ENCODE results near the gene PRKAR2B. TPM values are rescaled to one million over a fixed set of nuclear protein-coding genes. Genes with fewer than 3 reads are reported as not detected.

PRKAR2B gene
- total RNA-seq, 2 donors from 2014 or later: 10.6 to 44.2 TPM

GRCh38 chr7:107001490-107001889 is 43.0 kb upstream of the PRKAR2B start:
- intact Hi-C loops (cut with DNase I): no loop called here
- DNase-seq: no peak
- TF ChIP-seq POLR2A (IDR thresholded peaks at IDR 0.05) (no peak), CTCF (IDR thresholded peaks at IDR 0.05) (no peak)
- WGBS, 2 donors: 62 to 67% methylated on average over 2 of the region's 2 CpGs
- ATAC-seq: no peak
- Histone ChIP-seq H3K36me3 (replicated peaks in 1 of 2; ENCODE audit: insufficient read depth in 1 of 2, low read depth in 2 of 2) (no peaks in the 10 kb centered on the region), H3K27me3 (no peaks in the 10 kb centered on the region), H3K4me1 (no peaks in the 10 kb centered on the region), H3K27ac (no peak overlapping the region), H3K4me3 (no peak overlapping the region), H3K9me3 (no peaks in the 10 kb centered on the region)

GRCh38 chr7:107002126-107002525 is 42.4 kb upstream of the PRKAR2B start:
- no peak for TF ChIP-seq CTCF (IDR thresholded peaks at IDR 0.05)
- no peak for TF ChIP-seq POLR2A (IDR thresholded peaks at IDR 0.05)
- H3K36me3 ChIP-seq (replicated peaks in 1 of 2; ENCODE audit: insufficient read depth in 1 of 2, low read depth in 2 of 2): no peaks in the 10 kb centered on the region
- DNase-seq (no peak), ATAC-seq (no peak)
- H3K9me3 ChIP-seq: no peaks in the 10 kb centered on the region
- no peak overlapping the region for H3K27ac ChIP-seq
- no peaks in the 10 kb centered on the region for H3K4me1 ChIP-seq
- intact Hi-C loops (cut with DNase I): no loop called here
- H3K27me3 ChIP-seq: no peaks in the 10 kb centered on the region
- no peak overlapping the region for H3K4me3 ChIP-seq
- WGBS, 2 donors: 83 to 87% methylated on average over 4 of the region's 4 CpGs

GRCh38 chr7:107002529-107002998 is 41.9 kb upstream of the PRKAR2B start:
- DNase-seq (no peak), ATAC-seq (no peak)
- H3K27ac ChIP-seq: no peak overlapping the region
- whole genome bisulfite sequencing, 2 donors: 77 to 78% methylated on average over 3 of the region's 3 CpGs
- no peaks in the 10 kb centered on the region for H3K36me3 ChIP-seq (replicated peaks in 1 of 2; ENCODE audit: insufficient read depth in 1 of 2, low read depth in 2 of 2)
- H3K4me1 ChIP-seq: no peaks in the 10 kb centered on the region
- TF ChIP-seq POLR2A (IDR thresholded peaks at IDR 0.05): no peak
- TF ChIP-seq CTCF (IDR thresholded peaks at IDR 0.05): no peak
- H3K9me3 ChIP-seq: no peaks in the 10 kb centered on the region
- H3K27me3 ChIP-seq: no peaks in the 10 kb centered on the region
- intact Hi-C loops (cut with DNase I): no loop called here
- no peak overlapping the region for H3K4me3 ChIP-seq

- intact Hi-C loops (cut with DNase I): no loop called here
- 58 to 64% methylated on average over 6 of the region's 6 CpGs for WGBS, 2 donors
These were observed 37.3 kb upstream of the PRKAR2B start for GRCh38 chr7:107007007-107007891.

More at GRCh38 chr7:107007007-107007891, 37.3 kb upstream of the PRKAR2B start:
- no peak for ATAC-seq
- no peak overlapping the region for H3K4me3 ChIP-seq
- TF ChIP-seq CTCF (IDR thresholded peaks at IDR 0.05) (no peak), POLR2A (IDR thresholded peaks at IDR 0.05) (no peak)
- H3K4me1 ChIP-seq: no peaks in the 10 kb centered on the region
- H3K27ac ChIP-seq: no peak overlapping the region
- H3K36me3 ChIP-seq (replicated peaks in 1 of 2; ENCODE audit: insufficient read depth in 1 of 2, low read depth in 2 of 2): no peaks in the 10 kb centered on the region
- H3K27me3 ChIP-seq: no peaks in the 10 kb centered on the region
- H3K9me3 ChIP-seq: no peaks in the 10 kb centered on the region
- no peak for DNase-seq

Data from body of pancreas (tissue), 4 donors.